ENCODE data around the gene ADCY5. TPM values are rescaled to one million over a fixed set of nuclear protein-coding genes. Genes with fewer than 3 reads are reported as not detected.

The ADCY5 gene
- total and polyA plus RNA-seq, 2 donors (not counting 1 experiment from before 2014, with no cell fraction given): not detected

GRCh38 chr3:123300056-123300455 is 148.8 kb downstream of the ADCY5 start:
- Histone ChIP-seq H3K27me3 (replicated peaks in 1 of 4; ENCODE audit: control extremely low read depth in 1 of 4, control insufficient read depth in 3 of 4, insufficient read depth in 4 of 4, low read length in 3 of 4) (no peaks in the 10 kb centered on the region), H3K9ac (ENCODE audit: low read length) (no peak overlapping the region), H4K20me1 (ENCODE audit: control insufficient read depth, insufficient read depth, low read length, poor library complexity, severe bottlenecking) (no peaks in the 10 kb centered on the region), H3K27ac (ENCODE audit: low read length in 2 of 2) (no peak overlapping the region), H3K36me3 (replicated peaks in 1 of 2; ENCODE audit: control extremely low read depth in 1 of 2, control insufficient read depth in 1 of 2, extremely low read depth in 1 of 2, insufficient read depth in 2 of 2, low read length in 1 of 2) (no peaks in the 10 kb centered on the region), H3K9me3 (ENCODE audit: control extremely low read depth in 1 of 3, control insufficient read depth in 2 of 3, insufficient read depth in 1 of 3, low read length in 2 of 3) (peaks cover 0 to 5% (median 0%) of the 10 kb centered on the region in 3 donors), H2AFZ (ENCODE audit: insufficient read depth, low read depth, low read length, poor library complexity, severe bottlenecking) (no peak overlapping the region), H3K4me3 (ENCODE audit: control extremely low read depth in 1 of 5, extremely low read depth in 1 of 5, insufficient read depth in 1 of 5, low read depth in 2 of 5, low read length in 4 of 5) (no peak overlapping the region), H3K79me2 (ENCODE audit: control insufficient read depth, insufficient read depth, low read length) (no peaks in the 10 kb centered on the region), H3K4me1 (ENCODE audit: control insufficient read depth in 2 of 2, insufficient read depth in 2 of 2, low read length in 2 of 2) (no peaks in the 10 kb centered on the region), H3K4me2 (replicated peaks; ENCODE audit: low read depth, low read length, poor library complexity, severe bottlenecking) (no peak overlapping the region)
- Mint-ChIP-seq H3K4me1 (peaks cover 5% of the 10 kb centered on the region), H3K27ac (no peak overlapping the region), H3K4me3 (no peak overlapping the region), H3K9me3 (ENCODE audit: insufficient read depth) (no peaks in the 10 kb centered on the region), H3K27me3 (peaks cover 4% of the 10 kb centered on the region)
- POLR2A ChIA-PET: no interaction called here
- no peak for DNase-seq
- intact Hi-C loops (cut with micrococcal nuclease): no loop called here
- no peak for ATAC-seq (ENCODE audit: low read depth)
- TF ChIP-seq CTCF (IDR thresholded peaks at IDR 0.05) (no peak), EZH2 (IDR thresholded peaks at IDR 0.05; ENCODE audit: borderline replicate concordance, insufficient read depth, low read depth, low read length, poor library complexity, severe bottlenecking) (no peak)
- CTCF ChIA-PET: interaction anchor here (0.6 kb wide), 1 partner anchor 1665 kb away, joined by 4 read pairs; no protein-coding TSS in a partner anchor
- 92% methylated on average over 16 of the region's 16 CpGs for WGBS (ENCODE audit: insufficient coverage)

- Histone ChIP-seq H3K4me1 (ENCODE audit: control insufficient read depth in 2 of 2, insufficient read depth in 2 of 2, low read length in 2 of 2) (no peaks in the 10 kb centered on the region), H3K4me3 (ENCODE audit: control extremely low read depth in 1 of 5, extremely low read depth in 1 of 5, insufficient read depth in 1 of 5, low read depth in 2 of 5, low read length in 4 of 5) (no peak overlapping the region), H3K9me3 (ENCODE audit: control extremely low read depth in 1 of 3, control insufficient read depth in 2 of 3, insufficient read depth in 1 of 3, low read length in 2 of 3) (peaks cover 0 to 3% (median 0%) of the 10 kb centered on the region in 3 donors), H3K27ac (ENCODE audit: low read length in 2 of 2) (no peak overlapping the region), H2AFZ (ENCODE audit: insufficient read depth, low read depth, low read length, poor library complexity, severe bottlenecking) (no peak overlapping the region), H3K9ac (ENCODE audit: low read length) (no peak overlapping the region), H3K36me3 (replicated peaks in 1 of 2; ENCODE audit: control extremely low read depth in 1 of 2, control insufficient read depth in 1 of 2, extremely low read depth in 1 of 2, insufficient read depth in 2 of 2, low read length in 1 of 2) (no peaks in the 10 kb centered on the region), H3K4me2 (replicated peaks; ENCODE audit: low read depth, low read length, poor library complexity, severe bottlenecking) (no peak overlapping the region), H4K20me1 (ENCODE audit: control insufficient read depth, insufficient read depth, low read length, poor library complexity, severe bottlenecking) (no peaks in the 10 kb centered on the region), H3K27me3 (replicated peaks in 1 of 4; ENCODE audit: control extremely low read depth in 1 of 4, control insufficient read depth in 3 of 4, insufficient read depth in 4 of 4, low read length in 3 of 4) (no peaks in the 10 kb centered on the region), H3K79me2 (ENCODE audit: control insufficient read depth, insufficient read depth, low read length) (no peaks in the 10 kb centered on the region)
- CTCF ChIA-PET: interaction anchor here (0.6 kb wide), 1 partner anchor 1664 kb away, joined by 4 read pairs; no protein-coding TSS in a partner anchor
- Mint-ChIP-seq H3K4me1 (peaks cover 5% of the 10 kb centered on the region), H3K9me3 (ENCODE audit: insufficient read depth) (no peaks in the 10 kb centered on the region), H3K4me3 (no peak overlapping the region), H3K27me3 (peaks cover 4% of the 10 kb centered on the region), H3K27ac (no peak overlapping the region)
- DNase-seq: no peak
- POLR2A ChIA-PET: no interaction called here
- WGBS (ENCODE audit: insufficient coverage): 75% methylated on average over 7 of the region's 8 CpGs
- intact Hi-C loops (cut with micrococcal nuclease): no loop called here
- no peak for TF ChIP-seq EZH2 (IDR thresholded peaks at IDR 0.05; ENCODE audit: borderline replicate concordance, insufficient read depth, low read depth, low read length, poor library complexity, severe bottlenecking)
- TF ChIP-seq CTCF (IDR thresholded peaks at IDR 0.05): no peak
- ATAC-seq (ENCODE audit: low read depth): no peak
These were observed 149.3 kb downstream of the ADCY5 start for GRCh38 chr3:123299581-123299980.
